HG03575 (cell line): Measurements from ENCODE around the gene NEUROD2.

Experiments used
- ATAC-seq: cut with Tn5 transposase; IDR thresholded peaks from one replicate; pipeline ENCODE4 v1.9.1; 2021; ENCODE audit not compliant: unreplicated experiment, insufficient number of reproducible peaks, low FRiP score; ENCODE audit errors: extremely low read depth

Gene NEUROD2

DNA sequence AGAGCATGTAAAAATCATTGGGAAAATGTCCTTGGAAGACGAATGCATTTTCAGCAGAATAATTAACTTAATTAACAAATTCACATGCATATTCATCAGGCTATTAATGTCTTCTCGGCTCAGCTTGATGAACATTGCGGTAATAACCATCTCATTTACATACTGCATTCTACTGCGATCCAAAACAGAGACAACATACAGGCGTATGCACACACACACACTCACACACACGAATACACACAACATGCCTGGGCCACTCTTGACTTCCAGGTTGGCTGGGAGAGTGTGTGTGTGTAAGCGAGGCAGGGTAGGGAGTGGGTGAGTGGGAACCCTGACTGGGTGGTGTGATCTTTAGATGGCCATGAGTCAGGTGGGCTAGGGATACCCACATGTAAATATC is 44.7 kb downstream of the NEUROD2 start:
- no peak for ATAC-seq

DNA sequence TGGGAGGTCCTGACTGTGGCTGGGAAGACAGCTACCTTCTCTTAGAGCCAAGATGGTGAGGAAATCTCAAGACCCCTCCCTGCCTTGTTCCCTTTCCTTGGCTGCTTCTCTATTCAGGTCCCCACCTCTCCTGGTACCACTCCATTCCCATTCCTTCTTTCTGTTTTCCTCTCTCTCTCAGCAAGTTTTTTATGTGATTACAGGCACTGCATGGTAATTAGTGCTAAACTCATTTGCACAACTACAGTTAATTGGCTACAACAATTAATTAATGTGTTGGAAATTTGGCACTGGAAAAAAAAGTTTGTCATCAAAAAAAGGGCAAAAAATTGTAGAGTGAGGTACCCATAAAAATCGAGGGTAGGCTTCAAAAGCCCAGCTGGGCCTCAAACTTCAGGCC is 45.3 kb downstream of the NEUROD2 start:
- no peak for ATAC-seq

DNA sequence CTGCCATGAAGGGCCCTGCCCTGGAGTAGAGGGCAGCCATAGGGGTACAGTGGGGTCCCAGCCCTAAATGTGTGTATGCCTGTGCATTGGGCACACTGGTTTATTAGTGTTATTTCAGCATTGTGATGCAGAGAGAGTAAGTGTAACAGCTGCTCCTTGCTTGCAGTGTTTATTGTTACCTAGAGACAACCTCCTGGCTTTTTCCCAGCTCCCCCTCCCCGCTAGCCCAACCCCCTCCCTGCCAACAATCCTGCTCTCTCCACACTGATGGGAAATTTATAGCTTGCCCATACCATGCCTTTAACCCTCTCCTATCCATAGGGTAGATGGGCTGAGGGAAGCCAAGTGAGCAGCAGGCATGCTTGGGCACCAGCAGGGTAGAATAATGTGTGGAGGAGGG is 51.3 kb downstream of the NEUROD2 start:
- ATAC-seq: no peak

DNA sequence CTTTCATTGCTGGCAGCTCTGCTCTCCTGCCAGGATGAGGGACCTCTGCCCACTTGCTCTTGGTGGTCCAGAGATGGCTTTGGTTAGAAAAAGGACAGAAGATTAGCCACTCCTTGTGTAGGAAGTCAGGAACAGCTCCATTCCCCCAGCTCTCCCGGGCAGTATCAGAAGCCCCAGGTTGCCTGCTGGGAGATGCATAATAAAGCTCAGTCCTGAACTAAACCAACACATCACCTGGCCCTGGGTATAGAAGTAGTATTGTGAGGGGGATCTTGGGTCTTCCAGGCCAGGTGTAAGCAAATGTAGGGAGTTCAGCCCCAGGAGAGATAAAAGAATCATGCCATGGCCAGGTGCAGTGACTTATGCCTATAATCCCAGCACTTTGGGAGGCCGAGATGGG is 52.4 kb downstream of the NEUROD2 start:
- no peak for ATAC-seq
